Endodermal cell (in vitro differentiated cells): ENCODE measurements around the gene PDE6A. TPM values are rescaled to one million over a fixed set of nuclear protein-coding genes. Genes with fewer than 3 reads are reported as not detected.

Experiments
- DNase-seq: peaks from one replicate; pipeline ENCODE4 v3.0.0-alpha.2; 2017
- H3K27ac ChIP-seq: 2 replicates; pipeline ENCODE4 v1.5.1; 2013; ENCODE audit warnings: mild to moderate bottlenecking, low read depth, low read length, moderate library complexity
- H3K27me3 ChIP-seq: 2 replicates; pipeline ENCODE4 v1.6.1; 2013; ENCODE audit warnings: mild to moderate bottlenecking, low read length, moderate library complexity; ENCODE audit not compliant: insufficient read depth, control insufficient read depth, poor library complexity, severe bottlenecking
- H3K36me3 ChIP-seq: 2 replicates; pipeline ENCODE4 v1.7.0; 2013; ENCODE audit warnings: mild to moderate bottlenecking, low read length, moderate library complexity; ENCODE audit not compliant: control insufficient read depth, insufficient read depth
- H3K4me1 ChIP-seq: one replicate; pipeline ENCODE4 v1.7.0; 2013; ENCODE audit warnings: low read length; ENCODE audit not compliant: control insufficient read depth, insufficient read depth
- H3K4me3 ChIP-seq: 2 replicates; pipeline ENCODE4 v1.5.1; 2013; ENCODE audit warnings: mild to moderate bottlenecking, low read length, moderate library complexity
- H3K9ac ChIP-seq: 2 replicates; pipeline ENCODE4 v1.6.1; 2013; ENCODE audit warnings: mild to moderate bottlenecking, low read length, moderate library complexity; ENCODE audit not compliant: poor library complexity, severe bottlenecking; ENCODE audit errors: extremely low read depth
- H3K9me3 ChIP-seq: 2 replicates; pipeline ENCODE4 v1.6.1; 2013; ENCODE audit warnings: mild to moderate bottlenecking, low read length, moderate library complexity; ENCODE audit not compliant: control insufficient read depth
- H3K27ac Mint-ChIP-seq: 2 replicates; pipeline ENCODE4 v1.8.0; 2020; ENCODE audit warnings: mixed read lengths
- H3K27me3 Mint-ChIP-seq: 2 replicates; pipeline ENCODE4 v1.8.0; 2021; ENCODE audit warnings: mild to moderate bottlenecking, mixed read lengths; ENCODE audit not compliant: insufficient read depth
- H3K36me3 Mint-ChIP-seq: 2 replicates; pipeline ENCODE4 v1.8.0; 2020; ENCODE audit warnings: low read depth, mixed read lengths
- H3K4me1 Mint-ChIP-seq: 2 replicates; pipeline ENCODE4 v1.8.0; 2020; ENCODE audit warnings: mixed read lengths
- H3K4me3 Mint-ChIP-seq: 2 replicates; pipeline ENCODE4 v1.8.0; 2020; ENCODE audit warnings: mild to moderate bottlenecking, moderate library complexity, mixed read lengths
- H3K9me3 Mint-ChIP-seq: 2 replicates; pipeline ENCODE4 v1.8.0; 2020; ENCODE audit warnings: mild to moderate bottlenecking, mixed read lengths
- CTCF ChIP-seq: fragments of 200-600 bp; sonication (generic); conservative IDR thresholded peaks from 2 replicates; pipeline ENCODE4 v1.5.0; 2021; ENCODE audit warnings: antibody characterized with exemption, mild to moderate bottlenecking
- WGBS, 2 experiments: methylation state at CpG; one replicate each; pipeline versions ENCODE4 v1.1.5 to v1.1.7; 2013; ENCODE audit warnings: missing lambda C conversion rate in 2 of 2, mixed read lengths in 1 of 2; ENCODE audit not compliant: insufficient coverage in 1 of 2, insufficient read length in 1 of 2; 5-methylcytosine and 5-hydroxymethylcytosine counted together
- total RNA-seq, 2 donors: library from RNA; stranded (reverse); fragmentation: NEBNext Ultra II Directional in 1 of 2; extraction: Animal tissue kit (Norgen Biotek cat#: 25700) in 1 of 2; gene quantifications; 2 replicates in 1 of 2; 3 replicates in 1 of 2; pipeline ENCODE4 v1.2.1, GENCODE V29; 2021

Gene PDE6A
- total RNA-seq, 2 donors from 2014 or later: 0.07 TPM; not detected in 1

GRCh38 chr5:149853331-149853648 lies 91.3 kb downstream of the PDE6A start:
- no peak for DNase-seq
- Histone ChIP-seq H3K36me3 (no peaks in the 10 kb centered on the region), H3K9me3 (no peaks in the 10 kb centered on the region), H3K4me1 (no peaks in the 10 kb centered on the region), H3K4me3 (no peak overlapping the region), H3K9ac (no peak overlapping the region), H3K27ac (no peak overlapping the region), H3K27me3 (no peaks in the 10 kb centered on the region)
- H3K27me3 Mint-ChIP-seq: no peaks in the 10 kb centered on the region
- H3K9me3 Mint-ChIP-seq: no peaks in the 10 kb centered on the region
- H3K27ac Mint-ChIP-seq: no peak overlapping the region
- H3K4me1 Mint-ChIP-seq: peaks cover 18% of the 10 kb centered on the region
- TF ChIP-seq CTCF: peak; percentile 50
- H3K36me3 Mint-ChIP-seq: no peaks in the 10 kb centered on the region
- H3K4me3 Mint-ChIP-seq: no peak overlapping the region
- WGBS, 2 experiments: 79 to 83% methylated on average over 4 of the region's 4 CpGs

- peak; percentile 94 for TF ChIP-seq CTCF
- H3K27ac ChIP-seq: no peak overlapping the region
Measured at GRCh38 chr5:149852641-149853330, 91.8 kb downstream of the PDE6A start.

GRCh38 chr5:149851211-149851610 lies 93.4 kb downstream of the PDE6A start:
- H3K9me3 Mint-ChIP-seq: no peaks in the 10 kb centered on the region
- DNase-seq: no peak
- Histone ChIP-seq H3K27ac (no peak overlapping the region), H3K36me3 (no peaks in the 10 kb centered on the region), H3K4me3 (no peak overlapping the region), H3K9me3 (no peaks in the 10 kb centered on the region), H3K9ac (no peak overlapping the region), H3K4me1 (no peaks in the 10 kb centered on the region), H3K27me3 (no peaks in the 10 kb centered on the region)
- H3K4me3 Mint-ChIP-seq: no peak overlapping the region
- H3K36me3 Mint-ChIP-seq: peaks cover 6% of the 10 kb centered on the region
- no peaks in the 10 kb centered on the region for H3K27me3 Mint-ChIP-seq
- H3K4me1 Mint-ChIP-seq: peaks cover 18% of the 10 kb centered on the region
- no peak overlapping the region for H3K27ac Mint-ChIP-seq
- no peak for TF ChIP-seq CTCF

More at GRCh38 chr5:149852641-149853330, 91.8 kb downstream of the PDE6A start:
- 51 to 54% methylated on average over 10 to 12 of the region's 12 CpGs for WGBS, 2 experiments
- H3K9me3 Mint-ChIP-seq: no peaks in the 10 kb centered on the region
- H3K4me1 Mint-ChIP-seq: peaks cover 18% of the 10 kb centered on the region
- no peak overlapping the region for H3K9ac ChIP-seq
- no peak overlapping the region for H3K4me3 ChIP-seq
- H3K27me3 ChIP-seq: no peaks in the 10 kb centered on the region
- H3K27me3 Mint-ChIP-seq: no peaks in the 10 kb centered on the region
- peak overlapping the region; percentile 64 for H3K27ac Mint-ChIP-seq
- H3K4me1 ChIP-seq: no peaks in the 10 kb centered on the region
- no peaks in the 10 kb centered on the region for H3K36me3 ChIP-seq
- no peak overlapping the region for H3K4me3 Mint-ChIP-seq
- no peaks in the 10 kb centered on the region for H3K36me3 Mint-ChIP-seq
- peak; percentile 94 for DNase-seq
- no peaks in the 10 kb centered on the region for H3K9me3 ChIP-seq
